Thoracic aorta (tissue), 2 donors: ENCODE data around the gene GRAP2. TPM values are rescaled to one million over a fixed set of nuclear protein-coding genes. Genes with fewer than 3 reads are reported as not detected.
"Not testable (repeated sequence)": the region's sequence is repeated elsewhere in the genome, so short reads cannot be mapped to it uniquely, and the experiment has no call there.

Experiments used
- ATAC-seq: fragments of 150-250 bp; one replicate; pipeline ENCODE4 v1.8.0; 2017; ENCODE audit warnings: low read depth; ENCODE audit not compliant: insufficient number of reproducible peaks, low FRiP score
- DNase-seq: peaks from one replicate; pipeline ENCODE4 v3.0.0-alpha.2; 2020; ENCODE audit warnings: low spot score
- H3K27ac ChIP-seq, 2 donors: fragments of 200-600 bp; sonication (generic); 1 replicate in 1 of 2; 2 replicates in 1 of 2; pipeline ENCODE4 v1.5.1; 2016; ENCODE audit warnings: mild to moderate bottlenecking in 2 of 2, moderate library complexity in 2 of 2
- H3K27me3 ChIP-seq: fragments of 200-600 bp; sonication (generic); replicated peaks from 2 replicates; pipeline ENCODE4 v1.6.0; 2016; ENCODE audit warnings: mild to moderate bottlenecking; ENCODE audit not compliant: insufficient read depth
- H3K36me3 ChIP-seq: fragments of 200-600 bp; sonication (generic); one replicate; pipeline ENCODE4 v1.5.1; 2016
- H3K4me1 ChIP-seq, 2 donors: fragments of 200-600 bp; sonication (generic); 1 replicate in 1 of 2; 2 replicates in 1 of 2; pipeline versions ENCODE4 v1.5.1 to v1.6.0; 2016; ENCODE audit warnings: low read depth in 2 of 2, mild to moderate bottlenecking in 1 of 2; ENCODE audit not compliant: control insufficient read depth in 1 of 2
- H3K4me3 ChIP-seq: fragments of 200-600 bp; sonication (generic); 2 replicates; pipeline ENCODE4 v1.5.1; 2016; ENCODE audit warnings: mild to moderate bottlenecking
- H3K9me3 ChIP-seq: fragments of 200-600 bp; sonication (generic); 2 replicates; pipeline ENCODE4 v1.5.1; 2016
- total RNA-seq, 2 donors: library from RNA; depleted of rRNA; stranded (reverse); fragments of >200 nt; gene quantifications; one replicate each; pipeline versions ENCODE4 v1.1.0 to v1.2.3, GENCODE V29; 2016
- TF ChIP-seq, protein P1 (sequence below): fragments of 200-600 bp; sonication (generic); IDR thresholded peaks from one replicate; pipeline ENCODE4 v1.5.1; 2019; ENCODE audit warnings: antibody characterized with exemption

Gene GRAP2
- total RNA-seq, 2 donors from 2014 or later, result 1.8 TPM

- no peak for DNase-seq
- Histone ChIP-seq H3K27ac (no peak overlapping the region), H3K4me3 (no peak overlapping the region), H3K9me3 (no peaks in the 10 kb centered on the region), H3K27me3 (no peaks in the 10 kb centered on the region), H3K4me1 (no peaks in the 10 kb centered on the region), H3K36me3 (no peaks in the 10 kb centered on the region)
- TF ChIP-seq, protein P1, sequence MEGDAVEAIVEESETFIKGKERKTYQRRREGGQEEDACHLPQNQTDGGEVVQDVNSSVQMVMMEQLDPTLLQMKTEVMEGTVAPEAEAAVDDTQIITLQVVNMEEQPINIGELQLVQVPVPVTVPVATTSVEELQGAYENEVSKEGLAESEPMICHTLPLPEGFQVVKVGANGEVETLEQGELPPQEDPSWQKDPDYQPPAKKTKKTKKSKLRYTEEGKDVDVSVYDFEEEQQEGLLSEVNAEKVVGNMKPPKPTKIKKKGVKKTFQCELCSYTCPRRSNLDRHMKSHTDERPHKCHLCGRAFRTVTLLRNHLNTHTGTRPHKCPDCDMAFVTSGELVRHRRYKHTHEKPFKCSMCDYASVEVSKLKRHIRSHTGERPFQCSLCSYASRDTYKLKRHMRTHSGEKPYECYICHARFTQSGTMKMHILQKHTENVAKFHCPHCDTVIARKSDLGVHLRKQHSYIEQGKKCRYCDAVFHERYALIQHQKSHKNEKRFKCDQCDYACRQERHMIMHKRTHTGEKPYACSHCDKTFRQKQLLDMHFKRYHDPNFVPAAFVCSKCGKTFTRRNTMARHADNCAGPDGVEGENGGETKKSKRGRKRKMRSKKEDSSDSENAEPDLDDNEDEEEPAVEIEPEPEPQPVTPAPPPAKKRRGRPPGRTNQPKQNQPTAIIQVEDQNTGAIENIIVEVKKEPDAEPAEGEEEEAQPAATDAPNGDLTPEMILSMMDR, result no peak
- no peak for ATAC-seq
Measured at GRCh38 chr22:39868741-39869140, 32.1 kb upstream of the GRAP2 start.

- DNase-seq, H3K36me3 ChIP-seq, H3K9me3 ChIP-seq, H3K27ac ChIP-seq, H3K4me3 ChIP-seq, ATAC-seq, H3K4me1 ChIP-seq, H3K27me3 ChIP-seq: not testable (repeated sequence)
Measured at GRCh38 chr22:39869797-39870196, 31.1 kb upstream of the GRAP2 start.

- no peaks in the 10 kb centered on the region for H3K9me3 ChIP-seq
- H3K27me3 ChIP-seq, result no peaks in the 10 kb centered on the region
- no peak overlapping the region for H3K27ac ChIP-seq
- no peak for ATAC-seq
- no peaks in the 10 kb centered on the region for H3K36me3 ChIP-seq
- DNase-seq, result no peak
- no peaks in the 10 kb centered on the region for H3K4me1 ChIP-seq
- no peak overlapping the region for H3K4me3 ChIP-seq
- TF ChIP-seq, protein P1, result no peak
Measured at GRCh38 chr22:39871008-39871798, 29.7 kb upstream of the GRAP2 start.

- no peaks in the 10 kb centered on the region for H3K36me3 ChIP-seq
- DNase-seq (no peak), ATAC-seq (no peak)
- no peak overlapping the region for H3K4me3 ChIP-seq
- H3K27me3 ChIP-seq, result no peaks in the 10 kb centered on the region
- no peaks in the 10 kb centered on the region for H3K9me3 ChIP-seq
- TF ChIP-seq, protein P1, result no peak
- no peak overlapping the region for H3K27ac ChIP-seq
- H3K4me1 ChIP-seq, result no peaks in the 10 kb centered on the region
Measured at GRCh38 chr22:39872548-39872947, 28.3 kb upstream of the GRAP2 start.

- H3K4me3 ChIP-seq, result no peak overlapping the region
- TF ChIP-seq, protein P1, result no peak
- ATAC-seq, result no peak
- no peaks in the 10 kb centered on the region for H3K36me3 ChIP-seq
- no peak overlapping the region for H3K27ac ChIP-seq
- no peak for DNase-seq
- H3K27me3 ChIP-seq, result no peaks in the 10 kb centered on the region
- H3K9me3 ChIP-seq, result no peaks in the 10 kb centered on the region
- H3K4me1 ChIP-seq, result no peaks in the 10 kb centered on the region
Measured at GRCh38 chr22:39873965-39874364, 26.9 kb upstream of the GRAP2 start.

DNA sequence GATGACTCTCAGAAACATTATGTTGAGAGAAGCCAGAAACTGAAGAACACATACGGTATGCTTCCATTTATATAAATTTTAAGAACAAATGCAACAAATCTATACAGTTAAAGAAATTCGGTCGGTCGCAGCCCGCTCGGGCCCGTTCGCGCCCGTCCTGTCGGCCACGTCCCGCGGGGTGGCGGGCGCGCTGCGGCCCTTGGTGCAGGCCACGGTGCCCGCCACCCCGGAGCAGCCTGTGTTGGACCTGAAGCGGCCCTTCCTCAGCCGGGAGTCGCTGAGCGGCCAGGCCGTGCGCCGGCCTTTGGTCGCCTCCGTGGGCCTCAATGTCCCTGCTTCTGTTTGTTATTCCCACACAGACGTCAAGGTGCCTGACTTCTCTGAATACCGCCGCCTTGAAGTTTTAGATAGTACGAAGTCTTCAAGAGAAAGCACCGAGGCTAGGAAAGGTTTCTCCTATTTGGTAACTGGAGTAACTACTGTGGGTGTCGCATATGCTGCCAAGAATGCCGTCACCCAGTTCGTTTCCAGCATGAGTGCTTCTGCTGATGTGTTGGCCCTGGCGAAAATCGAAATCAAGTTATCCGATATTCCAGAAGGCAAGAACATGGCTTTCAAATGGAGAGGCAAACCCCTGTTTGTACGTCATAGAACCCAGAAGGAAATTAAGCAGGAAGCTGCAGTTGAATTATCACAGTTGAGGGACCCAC, 25.6 kb upstream of the GRAP2 start:
- ATAC-seq, H3K4me1 ChIP-seq, H3K27ac ChIP-seq, H3K36me3 ChIP-seq, H3K27me3 ChIP-seq, DNase-seq, H3K9me3 ChIP-seq, H3K4me3 ChIP-seq: not testable (repeated sequence)
